Neural crest cell (in vitro differentiated cells): ENCODE results near the gene LRRC18. TPM values are rescaled to one million over a fixed set of nuclear protein-coding genes. Genes with fewer than 3 reads are reported as not detected.
A peak's percentile ranks its signal among the peaks of the same experiment; 100 is the strongest.

Experiments used
- DNase-seq: peaks from one replicate; pipeline ENCODE4 v3.0.0; 2021; ENCODE audit warnings: low read depth, mixed read lengths, low spot score
- H3K27ac Mint-ChIP-seq: one replicate; pipeline ENCODE4 v1.8.0; 2021; ENCODE audit warnings: mild to moderate bottlenecking, mixed read lengths; ENCODE audit not compliant: unreplicated experiment
- H3K27me3 Mint-ChIP-seq: 2 replicates; pipeline ENCODE4 v1.8.0; 2021; ENCODE audit warnings: low read depth, mild to moderate bottlenecking, mixed read lengths
- H3K36me3 Mint-ChIP-seq: 2 replicates; pipeline ENCODE4 v1.8.0; 2021; ENCODE audit warnings: low read depth, mild to moderate bottlenecking, mixed read lengths
- H3K4me1 Mint-ChIP-seq: 2 replicates; pipeline ENCODE4 v1.8.0; 2021; ENCODE audit warnings: mixed read lengths
- H3K4me3 Mint-ChIP-seq: one replicate; pipeline ENCODE4 v1.8.0; 2021; ENCODE audit warnings: mild to moderate bottlenecking, mixed read lengths
- H3K9me3 Mint-ChIP-seq: 2 replicates; pipeline ENCODE4 v1.8.0; 2021; ENCODE audit warnings: mixed read lengths
- total RNA-seq: library from RNA; stranded (reverse); gene quantifications from 2 replicates; pipeline ENCODE4 v1.2.1, GENCODE V29; 2021
- TF ChIP-seq, protein P1 (sequence below): fragments of 200-600 bp; sonication (generic); conservative IDR thresholded peaks from 2 replicates; pipeline ENCODE4 v1.5.0; 2021; ENCODE audit warnings: antibody characterized with exemption, mild to moderate bottlenecking

LRRC18 gene
- total RNA-seq, 1 donor from 2014 or later, result not detected

DNA sequence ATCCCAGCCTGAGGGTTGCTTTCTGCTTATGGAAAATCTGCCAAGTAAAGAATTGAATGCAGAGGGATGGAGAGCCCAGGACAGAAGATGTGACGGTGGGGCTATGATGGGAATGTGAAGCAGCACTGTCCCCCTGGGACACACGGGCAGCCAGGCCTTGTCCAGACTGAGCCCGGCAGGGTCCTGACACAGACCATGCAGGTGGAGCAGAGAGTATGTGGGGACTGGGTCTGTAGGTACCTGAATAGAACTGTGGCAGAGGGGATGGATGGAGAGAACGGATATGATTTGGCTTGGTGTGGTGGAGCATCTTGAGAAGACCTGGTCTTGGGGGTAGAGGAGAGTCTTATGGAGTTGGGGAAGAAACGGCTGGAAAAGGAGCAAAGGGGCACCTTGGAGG lies 732 bp upstream of the LRRC18 start:
- Mint-ChIP-seq H3K9me3 (no peaks in the 10 kb centered on the region), H3K4me3 (no peak overlapping the region)
- TF ChIP-seq, protein P1, sequence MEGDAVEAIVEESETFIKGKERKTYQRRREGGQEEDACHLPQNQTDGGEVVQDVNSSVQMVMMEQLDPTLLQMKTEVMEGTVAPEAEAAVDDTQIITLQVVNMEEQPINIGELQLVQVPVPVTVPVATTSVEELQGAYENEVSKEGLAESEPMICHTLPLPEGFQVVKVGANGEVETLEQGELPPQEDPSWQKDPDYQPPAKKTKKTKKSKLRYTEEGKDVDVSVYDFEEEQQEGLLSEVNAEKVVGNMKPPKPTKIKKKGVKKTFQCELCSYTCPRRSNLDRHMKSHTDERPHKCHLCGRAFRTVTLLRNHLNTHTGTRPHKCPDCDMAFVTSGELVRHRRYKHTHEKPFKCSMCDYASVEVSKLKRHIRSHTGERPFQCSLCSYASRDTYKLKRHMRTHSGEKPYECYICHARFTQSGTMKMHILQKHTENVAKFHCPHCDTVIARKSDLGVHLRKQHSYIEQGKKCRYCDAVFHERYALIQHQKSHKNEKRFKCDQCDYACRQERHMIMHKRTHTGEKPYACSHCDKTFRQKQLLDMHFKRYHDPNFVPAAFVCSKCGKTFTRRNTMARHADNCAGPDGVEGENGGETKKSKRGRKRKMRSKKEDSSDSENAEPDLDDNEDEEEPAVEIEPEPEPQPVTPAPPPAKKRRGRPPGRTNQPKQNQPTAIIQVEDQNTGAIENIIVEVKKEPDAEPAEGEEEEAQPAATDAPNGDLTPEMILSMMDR, result no peak

GRCh38 chr10:48938990-48939536 lies 577 bp downstream of the LRRC18 start:
- Mint-ChIP-seq H3K27ac (no peak overlapping the region), H3K9me3 (no peaks in the 10 kb centered on the region), H3K4me3 (no peak overlapping the region), H3K36me3 (no peaks in the 10 kb centered on the region), H3K4me1 (peaks cover 24% of the 10 kb centered on the region), H3K27me3 (peaks cover 2% of the 10 kb centered on the region)
- DNase-seq, result no peak
- TF ChIP-seq, protein P1, result no peak

More for the DNA sequence above, 732 bp upstream of the LRRC18 start:
- Mint-ChIP-seq H3K27me3 (peaks cover 2% of the 10 kb centered on the region), H3K4me1 (peaks cover 16% of the 10 kb centered on the region), H3K27ac (no peak overlapping the region), H3K36me3 (no peaks in the 10 kb centered on the region)
- DNase-seq, result no peak

DNA sequence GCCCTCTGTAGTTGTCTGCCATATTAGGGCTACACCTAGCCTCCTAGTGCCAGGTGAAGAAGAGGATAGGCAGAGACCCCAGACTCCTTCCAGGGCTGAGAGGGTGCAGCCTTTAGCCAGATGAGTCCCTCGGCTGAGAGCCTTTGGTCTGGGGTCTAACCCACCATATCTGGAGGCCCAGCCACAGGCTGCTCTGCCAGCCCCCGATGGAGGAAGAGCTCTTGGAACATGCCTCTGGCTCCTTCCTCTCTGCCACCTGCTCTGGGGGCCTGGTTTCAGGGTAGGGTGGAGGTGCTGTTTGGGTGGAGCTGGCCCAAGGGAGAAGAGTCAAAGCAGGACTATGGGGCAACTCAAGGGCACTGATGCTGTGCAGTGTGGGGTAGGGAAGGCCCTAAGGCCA lies 1.4 kb downstream of the LRRC18 start:
- H3K27me3 Mint-ChIP-seq, result peaks cover 2% of the 10 kb centered on the region
- no peak for DNase-seq
- H3K4me1 Mint-ChIP-seq, result peaks cover 24% of the 10 kb centered on the region
- no peaks in the 10 kb centered on the region for H3K9me3 Mint-ChIP-seq
- no peaks in the 10 kb centered on the region for H3K36me3 Mint-ChIP-seq
- peak overlapping the region; percentile 71 for H3K27ac Mint-ChIP-seq
- no peak overlapping the region for H3K4me3 Mint-ChIP-seq
- TF ChIP-seq, protein P1, result no peak

GRCh38 chr10:48937796-48938195 lies 1.8 kb downstream of the LRRC18 start:
- H3K4me3 Mint-ChIP-seq, result no peak overlapping the region
- H3K36me3 Mint-ChIP-seq, result no peaks in the 10 kb centered on the region
- H3K27me3 Mint-ChIP-seq, result peaks cover 2% of the 10 kb centered on the region
- no peak overlapping the region for H3K27ac Mint-ChIP-seq
- DNase-seq, result no peak
- no peaks in the 10 kb centered on the region for H3K9me3 Mint-ChIP-seq
- H3K4me1 Mint-ChIP-seq, result peaks cover 24% of the 10 kb centered on the region
- TF ChIP-seq, protein P1, result no peak

GRCh38 chr10:48935577-48935976 lies 4.1 kb downstream of the LRRC18 start:
- no peak for DNase-seq
- Mint-ChIP-seq H3K27ac (peak overlapping the region; percentile 79), H3K9me3 (no peaks in the 10 kb centered on the region)

More at GRCh38 chr10:48935577-48935976, 4.1 kb downstream of the LRRC18 start:
- Mint-ChIP-seq H3K4me1 (peaks cover 20% of the 10 kb centered on the region), H3K27me3 (peaks cover 2% of the 10 kb centered on the region), H3K36me3 (no peaks in the 10 kb centered on the region), H3K4me3 (no peak overlapping the region)
- TF ChIP-seq, protein P1, result no peak
